Measurements from ENCODE around the gene PIK3R1. TPM values are rescaled to one million over a fixed set of nuclear protein-coding genes. Genes with fewer than 3 reads are reported as not detected.

The PIK3R1 gene
- total and polyA plus RNA-seq, 10 of the 15 experiments (the other 5 are each of a cell fraction or from before 2014, with no cell fraction given) = 7.8 to 38.4 (median 15.7) TPM

GRCh38 chr5:68229416-68229815, 13.9 kb downstream of the PIK3R1 start (continued):
- TF ChIP-seq TCF7 (IDR thresholded peaks at IDR 0.05; ENCODE audit: borderline replicate concordance) (no peak), NFXL1 (IDR thresholded peaks at IDR 0.05; ENCODE audit: borderline replicate concordance) (no peak)

- intact Hi-C loops (cut with micrococcal nuclease; ENCODE audit: unreplicated experiment) = no loop called here
- CTCF ChIA-PET = interaction anchor here (0.7 to 1.1 kb wide), 5 partner anchors 14 to 42 kb away, joined by 3 to 5 read pairs (median 4); no protein-coding TSS in a partner anchor
- Histone ChIP-seq H3K27me3 (replicated peaks in 1 of 2; ENCODE audit: control insufficient read depth in 2 of 2, insufficient read depth in 2 of 2, low read length in 1 of 2) (no peaks in the 10 kb centered on the region), H3K4me2 (ENCODE audit: control insufficient read depth, insufficient read depth) (no peak overlapping the region), H3K9me3 (replicated peaks; ENCODE audit: control insufficient read depth, insufficient read depth, low read length) (no peaks in the 10 kb centered on the region), H4K20me1 (ENCODE audit: control insufficient read depth, insufficient read depth) (0 out of 2 replicates have a peak, but pooled peaks cover 5% of the 10 kb centered on the region), H3K27ac (ENCODE audit: control insufficient read depth, insufficient read depth) (no peak overlapping the region), H3K9ac (ENCODE audit: control insufficient read depth, insufficient read depth, low read length) (no peak overlapping the region), H3K79me2 (ENCODE audit: control insufficient read depth, insufficient read depth, low read length) (peaks cover 43% of the 10 kb centered on the region), H3K4me1 (ENCODE audit: control insufficient read depth, insufficient read depth, low read length) (peaks cover 3% of the 10 kb centered on the region; the same call in 1 of the 2 replicates), H3K4me3 (no peak overlapping the region), H3K36me3 (ENCODE audit: control insufficient read depth in 2 of 2, insufficient read depth in 2 of 2, low read length in 1 of 2) (peaks cover 3 to 15% of the 10 kb centered on the region in 2 experiments; a peak in 3 of 4 replicates), H2AFZ (ENCODE audit: control insufficient read depth, low read depth, low read length) (no peak overlapping the region)
- RAD21 ChIA-PET (ENCODE audit: unreplicated experiment) = interaction anchor here (0.7 to 1.5 kb wide), 4 partner anchors 9 to 41 kb away, joined by 3 to 7 read pairs (median 3); no protein-coding TSS in a partner anchor
- ATAC-seq (0 out of 3 replicates have a peak, but pooled peaks have one; percentile 13), FAIRE-seq (no peak), DNase-seq (ENCODE audit: low read depth, low spot score) (no peak)
- in situ Hi-C loops (cut with MboI) = no loop called here
- SMC1A ChIA-PET (ENCODE audit: uncharacterized antibody, unreplicated experiment) = interaction anchor here (1.2 to 4.6 kb wide), 3 partner anchors 9 to 22 kb away, joined by 3 to 39 read pairs (median 4); partner anchors contain the start of gene PIK3R1
- 100% methylated on average over 1 of the region's 1 CpG for WGBS (ENCODE audit: insufficient coverage, insufficient replicate concordance, low lambda C conversion rate, missing lambda C conversion rate)
- BruUV-seq (replicated peaks) = no TSS peak
- POLR2A ChIA-PET = interaction anchor here (1.8 kb wide), 1 partner anchor 14 kb away, joined by 12 read pairs; the partner anchor contains the start of gene PIK3R1
- no peak for TF ChIP-seq CHD4 (IDR thresholded peaks at IDR 0.05)
- no peak for TF ChIP-seq DPF2 (IDR thresholded peaks at IDR 0.05)
- no peak for TF ChIP-seq EED (IDR thresholded peaks at IDR 0.05; ENCODE audit: low read depth)
- no peak for TF ChIP-seq PKNOX1 (IDR thresholded peaks at IDR 0.05)
- no peak for TF ChIP-seq KLF5 (IDR thresholded peaks at IDR 0.05; ENCODE audit: partially characterized antibody)
- TF ChIP-seq ZZZ3 (IDR thresholded peaks at IDR 0.05; ENCODE audit: control insufficient read depth, insufficient read length, low read depth) = no peak
- TF ChIP-seq SIN3A (IDR thresholded peaks at IDR 0.05; ENCODE audit: low read depth, low read length) = no peak
- TF ChIP-seq CREB1 (IDR thresholded peaks at IDR 0.05; ENCODE audit: low read depth) = no peak
- no peak for TF ChIP-seq NFXL1 (IDR thresholded peaks at IDR 0.05; ENCODE audit: borderline replicate concordance)
- TF ChIP-seq, protein P1, sequence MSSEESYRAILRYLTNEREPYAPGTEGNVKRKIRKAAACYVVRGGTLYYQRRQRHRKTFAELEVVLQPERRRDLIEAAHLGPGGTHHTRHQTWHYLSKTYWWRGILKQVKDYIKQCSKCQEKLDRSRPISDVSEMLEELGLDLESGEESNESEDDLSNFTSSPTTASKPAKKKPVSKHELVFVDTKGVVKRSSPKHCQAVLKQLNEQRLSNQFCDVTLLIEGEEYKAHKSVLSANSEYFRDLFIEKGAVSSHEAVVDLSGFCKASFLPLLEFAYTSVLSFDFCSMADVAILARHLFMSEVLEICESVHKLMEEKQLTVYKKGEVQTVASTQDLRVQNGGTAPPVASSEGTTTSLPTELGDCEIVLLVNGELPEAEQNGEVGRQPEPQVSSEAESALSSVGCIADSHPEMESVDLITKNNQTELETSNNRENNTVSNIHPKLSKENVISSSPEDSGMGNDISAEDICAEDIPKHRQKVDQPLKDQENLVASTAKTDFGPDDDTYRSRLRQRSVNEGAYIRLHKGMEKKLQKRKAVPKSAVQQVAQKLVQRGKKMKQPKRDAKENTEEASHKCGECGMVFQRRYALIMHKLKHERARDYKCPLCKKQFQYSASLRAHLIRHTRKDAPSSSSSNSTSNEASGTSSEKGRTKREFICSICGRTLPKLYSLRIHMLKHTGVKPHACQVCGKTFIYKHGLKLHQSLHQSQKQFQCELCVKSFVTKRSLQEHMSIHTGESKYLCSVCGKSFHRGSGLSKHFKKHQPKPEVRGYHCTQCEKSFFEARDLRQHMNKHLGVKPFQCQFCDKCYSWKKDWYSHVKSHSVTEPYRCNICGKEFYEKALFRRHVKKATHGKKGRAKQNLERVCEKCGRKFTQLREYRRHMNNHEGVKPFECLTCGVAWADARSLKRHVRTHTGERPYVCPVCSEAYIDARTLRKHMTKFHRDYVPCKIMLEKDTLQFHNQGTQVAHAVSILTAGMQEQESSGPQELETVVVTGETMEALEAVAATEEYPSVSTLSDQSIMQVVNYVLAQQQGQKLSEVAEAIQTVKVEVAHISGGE (CRISPR knock-in tag; IDR thresholded peaks at IDR 0.05) = no peak
- no peak for TF ChIP-seq BHLHE40 (IDR thresholded peaks at IDR 0.05; ENCODE audit: borderline replicate concordance in 1 of 2, low read depth in 2 of 2, low read length in 1 of 2)
- TF ChIP-seq GABPA (IDR thresholded peaks at IDR 0.05; ENCODE audit: low read depth) = no peak
- no peak for TF ChIP-seq ZNF217 (IDR thresholded peaks at IDR 0.05)
Observed at GRCh38 chr5:68230285-68230684, 14.7 kb downstream of the PIK3R1 start.

Measured in GM12878 (cell line).